ENCODE results near the gene C4orf17.
"Not testable (repeated sequence)": the region's sequence is repeated elsewhere in the genome, so short reads cannot be mapped to it uniquely, and the experiment has no call there.

The C4orf17 gene

GRCh38 chr4:99510721-99511120 is at the start of gene C4orf17:
C4orf17 (plus strand) TSS chr4:99511021; CDS start chr4:99513082, 2,061 bp downstream.
- DNase-seq (ENCODE audit: low read depth in 3 of 3), result no peak

DNA sequence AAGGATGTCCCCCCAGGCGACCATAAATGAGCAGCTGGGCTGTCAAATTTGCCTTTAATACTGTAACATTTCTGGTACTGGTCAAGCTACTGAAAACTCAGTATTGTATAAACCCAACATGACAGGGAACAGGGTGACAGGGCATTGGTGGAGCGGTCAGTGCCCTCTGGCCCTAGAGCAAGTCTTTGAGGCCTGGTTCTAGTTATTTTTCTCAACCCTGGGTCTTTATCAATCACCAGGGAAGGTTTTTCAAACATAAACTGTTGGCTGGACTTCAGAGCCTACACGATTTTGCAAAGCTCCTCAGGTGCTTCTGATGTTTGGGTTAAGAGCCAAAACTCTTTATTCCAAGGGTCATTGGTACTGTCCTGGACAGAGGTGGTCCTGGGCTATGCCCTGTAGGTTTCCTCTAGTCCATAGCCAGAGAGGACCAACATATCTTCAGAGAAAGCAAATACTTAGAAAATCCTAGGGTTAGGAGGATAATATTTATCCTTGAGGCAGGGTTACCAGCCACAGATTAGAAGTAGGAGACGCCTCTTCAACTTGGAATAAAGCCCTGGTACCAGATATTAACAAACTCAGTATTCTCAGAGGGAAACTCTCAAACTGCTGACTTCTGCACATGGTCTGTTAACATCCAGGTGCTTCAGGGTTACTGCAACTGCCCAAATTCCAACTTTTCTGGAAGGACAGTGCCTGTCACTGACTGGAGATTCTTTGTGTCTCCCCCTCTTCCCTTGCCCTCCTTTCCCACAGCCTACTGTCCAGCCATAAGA is 49.0 kb upstream of the C4orf17 start:
- DNase-seq (ENCODE audit: low read depth in 3 of 3), result no peak

DNA sequence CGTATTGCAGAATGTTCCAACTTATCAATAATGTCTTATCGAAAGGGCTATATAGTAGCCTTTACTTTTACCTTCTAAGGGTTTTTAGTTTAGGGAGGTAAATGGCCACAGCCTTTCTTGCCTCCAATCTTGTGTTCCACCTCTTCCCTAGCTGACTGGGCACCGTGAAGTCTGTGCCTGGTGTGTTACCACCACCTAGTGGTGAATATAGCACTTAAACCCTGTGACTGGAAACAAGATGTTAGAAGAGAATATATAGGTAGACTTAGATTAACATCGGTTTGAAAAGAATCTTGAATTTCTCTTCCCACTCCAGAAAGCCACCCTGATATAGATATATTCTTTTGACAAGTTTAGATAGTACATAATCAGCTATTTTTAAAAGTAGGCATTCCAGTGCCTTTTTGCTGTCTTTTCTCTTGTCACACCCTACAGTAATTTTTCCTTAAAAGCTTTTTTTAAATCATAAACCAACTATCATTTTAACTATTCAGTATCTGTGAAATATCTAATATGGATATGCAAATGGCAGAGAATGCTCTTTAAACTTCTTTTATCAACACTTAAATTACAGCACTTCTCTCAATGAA is 47.9 kb upstream of the C4orf17 start:
- peak; percentile 6 to 23 (median 15) for DNase-seq (ENCODE audit: low read depth in 3 of 3)

DNA sequence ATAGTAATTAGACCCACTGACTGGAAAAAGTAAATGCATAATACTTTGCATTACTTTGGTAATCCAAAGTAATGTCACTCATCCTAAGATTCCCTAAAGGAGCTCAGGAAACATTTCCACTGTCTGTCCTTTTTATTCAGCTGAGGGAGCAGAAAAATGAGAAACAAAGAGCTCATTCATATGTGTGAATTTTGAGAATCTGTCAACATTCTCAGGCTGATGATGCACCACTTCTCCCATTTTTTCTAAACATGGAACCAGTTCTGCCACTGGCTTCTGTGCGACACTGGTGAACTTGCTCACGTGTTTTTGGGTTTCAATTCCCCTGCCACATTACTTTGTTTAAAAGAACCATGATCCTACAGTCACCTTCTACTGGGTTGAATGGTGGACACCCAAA is 47.3 kb upstream of the C4orf17 start:
- no peak for DNase-seq (ENCODE audit: low read depth in 3 of 3)

- DNase-seq (ENCODE audit: low read depth in 3 of 3), result no peak
Measured at GRCh38 chr4:99467887-99468286, 42.9 kb upstream of the C4orf17 start.

GRCh38 chr4:99468889-99469288 is 41.9 kb upstream of the C4orf17 start:
- DNase-seq (ENCODE audit: low read depth in 3 of 3), result no peak

GRCh38 chr4:99471349-99471748 is 39.5 kb upstream of the C4orf17 start:
- DNase-seq (ENCODE audit: low read depth in 3 of 3), result no peak

DNA sequence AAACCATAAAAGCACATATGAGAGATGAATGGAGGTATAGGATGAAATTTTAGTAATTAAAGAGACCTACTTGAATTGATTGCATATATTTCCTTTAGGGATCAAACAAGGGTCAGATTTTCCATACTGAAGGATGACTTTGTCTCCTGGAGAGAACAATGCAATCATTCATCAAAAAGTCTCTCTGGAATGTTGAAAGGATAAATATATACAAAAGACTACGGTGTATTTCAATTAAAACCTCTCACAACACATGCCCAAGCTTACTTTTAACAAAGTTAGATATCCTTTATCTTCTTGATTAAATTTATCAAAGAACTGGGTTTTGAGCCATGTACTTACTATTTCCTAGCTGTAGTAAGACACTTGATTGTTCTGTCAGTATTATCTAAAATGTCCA is 38.9 kb upstream of the C4orf17 start:
- no peak for DNase-seq (ENCODE audit: low read depth in 3 of 3)

- no peak for DNase-seq (ENCODE audit: low read depth in 3 of 3)
Measured at GRCh38 chr4:99473131-99473530, 37.7 kb upstream of the C4orf17 start.

DNA sequence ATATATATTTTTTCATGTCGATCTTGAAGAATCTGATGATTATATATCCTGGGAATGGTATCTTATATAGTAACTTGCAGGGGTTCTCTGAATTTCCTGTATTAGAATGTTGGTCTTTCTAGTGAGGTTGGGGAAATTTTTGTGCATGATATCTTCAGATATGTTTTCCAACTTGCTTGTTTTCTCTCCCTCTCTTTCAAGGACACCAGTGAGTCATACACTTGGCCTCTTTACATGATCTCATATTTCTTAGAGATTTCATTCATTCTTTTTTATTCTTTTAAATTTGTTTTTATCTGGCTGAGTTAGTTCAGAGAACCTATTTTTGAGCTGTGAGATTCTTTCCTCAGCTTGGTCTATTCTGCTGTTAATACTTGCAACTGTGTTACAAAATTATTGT is 27.2 kb upstream of the C4orf17 start:
- no peak for DNase-seq (ENCODE audit: low read depth in 3 of 3)

GRCh38 chr4:99485212-99485611 is 25.6 kb upstream of the C4orf17 start:
- no peak for DNase-seq (ENCODE audit: low read depth in 3 of 3)

DNA sequence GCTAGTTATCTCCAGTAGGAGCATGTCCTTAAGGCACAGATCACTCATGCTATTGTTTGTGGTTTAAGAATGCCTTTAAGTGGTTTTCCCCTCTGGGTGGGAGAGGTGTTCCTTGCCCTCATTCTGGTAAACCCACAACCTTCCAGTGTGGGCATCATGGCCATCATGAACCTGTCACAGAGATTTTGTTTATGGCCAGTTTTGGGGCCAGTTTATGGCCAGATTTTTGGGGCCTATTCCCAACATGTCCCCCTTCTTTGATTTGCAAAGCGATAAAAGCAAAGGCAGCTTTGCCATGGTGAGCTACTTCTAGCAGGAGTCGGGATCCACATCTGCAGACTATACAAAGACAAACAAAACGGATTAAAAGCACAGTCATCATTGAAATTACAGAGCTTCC is 24.2 kb upstream of the C4orf17 start:
- not testable (repeated sequence) for DNase-seq (ENCODE audit: low read depth in 3 of 3)

DNA sequence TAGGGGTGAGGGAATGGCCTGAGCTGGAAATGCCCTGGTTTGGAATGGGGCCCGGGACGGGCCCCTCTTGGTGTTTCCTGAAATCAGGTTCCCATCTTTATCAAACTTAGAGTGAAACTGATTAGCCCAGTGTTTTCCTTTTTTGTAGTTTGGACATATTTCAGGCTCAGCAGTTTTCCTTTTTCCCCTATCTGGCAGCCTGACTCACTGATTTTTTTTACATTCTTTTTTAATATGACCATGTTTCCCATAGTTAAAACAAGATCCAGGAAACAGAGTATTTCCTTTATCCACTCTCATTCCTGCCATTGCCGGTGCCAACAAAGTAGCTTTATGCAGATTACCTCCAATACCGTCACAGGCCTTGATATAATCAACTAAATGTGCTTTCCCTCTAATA is 20.5 kb upstream of the C4orf17 start:
- no peak for DNase-seq (ENCODE audit: low read depth in 3 of 3)

DNA sequence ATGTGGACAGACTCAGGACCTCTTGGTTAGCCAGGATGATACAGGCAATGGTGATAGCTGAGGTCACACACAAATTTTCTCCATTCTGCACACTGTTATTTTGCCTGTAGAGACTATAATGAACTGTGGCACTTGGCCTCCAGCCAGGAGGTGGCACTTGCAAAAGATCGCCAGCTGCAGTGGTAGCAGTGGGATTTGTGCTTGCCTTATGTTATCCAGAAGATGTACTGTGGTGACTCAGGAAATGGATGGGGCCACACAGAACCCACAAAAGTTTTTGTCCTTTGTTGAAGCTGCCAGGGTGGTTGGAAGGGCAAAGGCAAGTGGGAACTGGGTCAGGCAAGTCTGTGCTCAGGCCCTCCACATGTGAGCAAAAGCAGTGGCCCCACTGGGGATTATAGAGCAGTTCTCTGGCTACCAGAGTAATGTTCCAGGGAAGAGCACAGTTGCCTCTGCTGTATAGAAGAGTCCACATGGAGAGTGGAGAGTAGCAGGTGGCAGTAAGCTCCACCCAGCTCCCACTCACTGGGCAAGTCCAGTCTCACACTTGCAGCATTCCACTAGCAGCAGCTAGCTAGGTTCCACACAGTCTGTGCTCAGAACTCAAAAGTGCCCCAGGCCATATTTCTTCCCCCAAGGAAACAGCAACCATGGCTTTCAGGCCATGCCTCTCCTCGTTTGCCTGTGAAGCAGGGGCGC is 5.9 kb upstream of the C4orf17 start:
- DNase-seq (ENCODE audit: low read depth in 3 of 3), result no peak

DNA sequence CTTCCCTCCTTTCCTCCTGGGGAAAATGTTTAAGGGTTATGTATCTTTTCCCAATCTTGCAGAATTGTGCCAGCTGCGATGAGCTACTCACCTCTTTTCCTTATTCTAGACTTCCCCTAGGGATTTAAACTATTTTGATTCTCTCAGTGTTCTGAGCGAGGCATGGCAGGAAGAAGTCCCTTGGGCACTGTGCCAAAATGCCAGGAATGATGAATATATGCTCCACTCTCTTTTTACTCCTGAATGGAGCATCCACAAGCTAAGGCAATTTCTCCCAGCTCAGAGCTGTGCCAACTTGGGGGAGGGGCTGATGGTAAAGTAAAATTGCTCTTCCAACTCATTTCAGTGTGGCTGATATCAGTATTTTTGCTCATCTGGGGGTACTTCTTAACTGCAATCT is 4.0 kb upstream of the C4orf17 start:
- no peak for DNase-seq (ENCODE audit: low read depth in 3 of 3)

- DNase-seq (ENCODE audit: low read depth in 3 of 3), result no peak
Measured at GRCh38 chr4:99507349-99507748, 3.5 kb upstream of the C4orf17 start.

DNA sequence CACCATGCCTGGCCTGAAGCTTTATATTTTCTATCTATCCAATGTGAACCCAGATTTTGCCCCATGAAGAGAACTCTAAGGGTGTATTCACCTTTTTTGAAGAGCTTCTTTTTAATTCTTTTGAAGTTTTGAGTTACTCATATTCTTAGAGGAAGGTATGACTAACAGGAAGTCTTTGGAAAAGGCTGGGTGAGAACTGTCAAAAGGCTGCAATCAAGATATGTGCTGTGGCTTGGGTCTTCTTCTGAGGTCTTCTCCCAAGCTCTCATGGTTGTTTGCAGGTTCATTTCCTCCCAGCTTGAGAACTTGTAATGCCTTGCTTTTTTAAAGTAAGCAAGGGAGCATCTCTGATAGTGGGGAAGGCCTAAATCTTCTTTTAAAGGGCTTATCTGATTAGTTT is 3.1 kb upstream of the C4orf17 start:
- no peak for DNase-seq (ENCODE audit: low read depth in 3 of 3)

GRCh38 chr4:99518601-99519295 is 7.9 kb downstream of the C4orf17 start:
- no peak for DNase-seq (ENCODE audit: low read depth in 3 of 3)

DNA sequence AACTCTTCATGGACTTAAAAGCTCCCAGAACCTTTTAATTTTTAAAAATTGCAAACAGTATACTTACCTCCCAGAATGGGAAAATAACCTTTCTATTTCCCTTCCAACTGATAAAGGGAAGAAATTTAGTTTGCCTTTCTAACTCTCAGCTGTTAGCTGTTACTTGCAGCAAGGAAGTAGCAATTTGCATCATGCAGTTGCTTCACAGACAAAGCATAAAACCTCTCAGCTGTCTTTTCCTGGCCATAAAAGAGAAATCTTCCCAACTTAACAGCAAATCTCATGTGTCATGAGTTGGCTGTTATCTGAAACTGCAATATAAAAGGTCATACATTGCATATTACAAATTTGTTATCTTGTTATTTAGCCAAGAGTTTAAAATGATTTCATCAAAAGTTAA is 18.4 kb downstream of the C4orf17 start:
- no peak for DNase-seq (ENCODE audit: low read depth in 3 of 3)

DNA sequence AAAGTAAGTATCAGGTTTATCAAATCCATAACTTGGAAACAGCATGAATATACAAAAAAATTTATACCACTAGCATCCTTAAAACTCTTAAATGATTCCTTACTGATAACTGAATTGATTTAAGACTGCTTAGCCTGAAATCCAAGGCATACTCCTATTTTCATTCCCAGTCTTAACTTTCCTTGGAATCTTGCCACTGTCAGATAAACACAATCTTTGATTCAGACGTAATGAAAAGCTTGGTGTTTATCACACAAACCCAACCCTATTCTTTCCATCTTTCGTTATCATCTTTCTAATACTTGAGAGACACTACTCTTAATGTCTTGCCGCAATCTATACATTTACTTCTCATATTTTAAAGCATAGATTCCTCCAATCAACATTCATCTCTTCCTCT is 19.1 kb downstream of the C4orf17 start:
- no peak for DNase-seq (ENCODE audit: low read depth in 3 of 3)

DNA sequence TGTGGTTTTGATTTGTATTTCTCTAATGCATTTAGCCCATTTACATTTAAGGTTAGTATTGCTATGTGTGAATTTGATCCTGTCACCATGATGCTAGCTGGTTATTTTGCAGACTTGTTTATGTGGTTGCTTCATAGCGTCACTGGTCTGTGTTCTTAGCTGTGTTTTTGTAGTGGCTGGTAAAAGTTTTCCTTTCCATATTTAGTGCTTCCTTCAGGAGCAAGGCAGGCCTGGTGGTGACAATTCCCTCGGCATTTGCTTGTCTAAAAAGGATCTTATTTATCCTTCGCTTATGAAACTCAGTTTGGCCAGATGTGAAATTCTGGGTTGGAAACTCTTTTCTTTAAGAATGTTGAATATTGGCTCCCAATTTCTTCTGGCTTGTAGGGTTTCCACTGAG is 23.9 kb downstream of the C4orf17 start:
- not testable (repeated sequence) for DNase-seq (ENCODE audit: low read depth in 3 of 3)

DNA sequence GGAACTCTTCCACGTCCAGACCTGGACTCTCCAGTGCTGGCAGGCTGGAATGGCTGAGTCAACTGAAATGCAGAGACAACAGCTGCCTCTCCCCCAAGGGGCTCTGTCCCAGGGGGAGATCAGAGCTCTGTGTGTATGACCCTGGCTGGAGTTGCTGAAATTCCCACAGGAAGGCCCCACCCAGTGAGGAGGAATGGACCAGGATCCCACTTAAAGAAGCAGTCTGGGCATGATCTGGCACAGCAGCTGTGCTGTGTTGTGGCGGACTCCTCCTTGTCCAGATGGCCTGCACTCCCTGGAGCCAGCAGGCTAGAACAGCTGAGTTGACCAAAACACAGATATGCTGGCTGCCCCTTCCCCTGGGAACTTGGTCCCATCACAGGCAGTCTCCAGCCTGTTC is 25.4 kb downstream of the C4orf17 start:
- no peak for DNase-seq (ENCODE audit: low read depth in 3 of 3)
